WI38 (cell line): ENCODE results near the gene SLC51B.
"Not testable (repeated sequence)": the region's sequence is repeated elsewhere in the genome, so short reads cannot be mapped to it uniquely, and the experiment has no call there.

ENCODE experiments used
- H3K4me3 ChIP-seq: 2 replicates; pipeline ENCODE4 v1.5.1; 2011; ENCODE audit warnings: low read depth, mild to moderate bottlenecking, control low read depth, low read length
- TF ChIP-seq, protein P1 (sequence below): IDR thresholded peaks from 2 replicates; pipeline ENCODE4 v1.5.1; 2012; ENCODE audit warnings: low read depth, mild to moderate bottlenecking, control low read depth, low read length

SLC51B gene

DNA sequence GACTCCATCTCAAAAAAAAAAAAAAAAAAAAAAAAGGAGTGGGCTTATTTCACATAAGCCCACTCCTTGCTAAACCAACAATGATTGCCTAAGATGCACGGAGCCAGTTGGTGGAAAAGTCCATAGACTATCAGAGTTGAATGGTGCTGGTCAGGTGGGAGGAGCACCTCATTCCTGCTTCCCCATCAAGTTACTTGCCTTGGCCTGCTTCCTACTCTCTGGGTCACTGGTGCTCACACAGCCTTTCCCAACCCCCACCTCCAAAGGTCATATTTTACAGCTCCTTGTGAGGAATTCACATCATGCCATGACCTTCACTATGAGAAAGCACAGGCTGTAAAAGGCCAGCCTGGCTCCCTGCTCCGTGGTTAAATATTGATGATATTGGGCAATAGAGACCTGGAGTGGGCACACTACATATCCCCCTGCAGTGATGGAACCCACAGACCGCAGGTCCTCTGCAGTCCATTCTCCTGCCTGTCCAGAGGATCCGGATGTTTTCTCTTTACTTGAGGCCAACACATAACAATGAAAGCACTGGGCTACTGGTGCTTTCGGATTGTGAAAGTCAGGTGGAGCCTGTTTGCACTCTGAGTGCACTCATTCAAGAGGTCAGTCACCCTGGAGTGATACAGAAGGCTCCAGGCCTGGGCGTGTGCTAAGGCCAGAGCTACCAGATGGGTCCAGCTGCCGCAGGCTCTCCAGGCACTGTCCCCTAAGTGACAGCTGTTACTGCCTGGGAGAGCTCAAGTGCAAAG is at the start of gene SLC51B:
SLC51B (plus strand) TSS at position 664 of the 758 bp plus-strand sequence. CDS start 4,618 bp downstream, outside the sequence.
- TF ChIP-seq, protein P1, sequence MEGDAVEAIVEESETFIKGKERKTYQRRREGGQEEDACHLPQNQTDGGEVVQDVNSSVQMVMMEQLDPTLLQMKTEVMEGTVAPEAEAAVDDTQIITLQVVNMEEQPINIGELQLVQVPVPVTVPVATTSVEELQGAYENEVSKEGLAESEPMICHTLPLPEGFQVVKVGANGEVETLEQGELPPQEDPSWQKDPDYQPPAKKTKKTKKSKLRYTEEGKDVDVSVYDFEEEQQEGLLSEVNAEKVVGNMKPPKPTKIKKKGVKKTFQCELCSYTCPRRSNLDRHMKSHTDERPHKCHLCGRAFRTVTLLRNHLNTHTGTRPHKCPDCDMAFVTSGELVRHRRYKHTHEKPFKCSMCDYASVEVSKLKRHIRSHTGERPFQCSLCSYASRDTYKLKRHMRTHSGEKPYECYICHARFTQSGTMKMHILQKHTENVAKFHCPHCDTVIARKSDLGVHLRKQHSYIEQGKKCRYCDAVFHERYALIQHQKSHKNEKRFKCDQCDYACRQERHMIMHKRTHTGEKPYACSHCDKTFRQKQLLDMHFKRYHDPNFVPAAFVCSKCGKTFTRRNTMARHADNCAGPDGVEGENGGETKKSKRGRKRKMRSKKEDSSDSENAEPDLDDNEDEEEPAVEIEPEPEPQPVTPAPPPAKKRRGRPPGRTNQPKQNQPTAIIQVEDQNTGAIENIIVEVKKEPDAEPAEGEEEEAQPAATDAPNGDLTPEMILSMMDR, result no peak
- H3K4me3 ChIP-seq, result no peak within 1 kb of the TSS

DNA sequence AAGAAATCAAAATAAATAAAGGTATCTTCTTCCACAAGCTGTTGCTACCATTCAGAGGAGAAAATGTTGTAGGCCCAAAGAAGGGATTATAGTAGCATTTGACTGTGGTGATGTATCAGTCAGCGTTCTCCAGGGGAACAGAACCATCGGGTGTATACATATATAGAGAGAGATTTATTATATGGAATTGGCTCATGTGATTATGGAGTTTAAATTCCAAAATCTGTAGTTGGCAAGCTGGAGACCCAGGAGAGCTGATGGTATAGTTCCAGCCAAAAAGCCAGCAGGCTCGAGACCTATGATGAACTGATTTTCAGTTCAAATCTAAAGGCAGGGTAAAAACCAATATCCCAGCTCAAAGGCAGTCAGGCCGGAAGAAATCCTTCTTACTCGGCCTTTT is 48.1 kb upstream of the SLC51B start:
- no peak overlapping the region for H3K4me3 ChIP-seq
- TF ChIP-seq, protein P1, result no peak

DNA sequence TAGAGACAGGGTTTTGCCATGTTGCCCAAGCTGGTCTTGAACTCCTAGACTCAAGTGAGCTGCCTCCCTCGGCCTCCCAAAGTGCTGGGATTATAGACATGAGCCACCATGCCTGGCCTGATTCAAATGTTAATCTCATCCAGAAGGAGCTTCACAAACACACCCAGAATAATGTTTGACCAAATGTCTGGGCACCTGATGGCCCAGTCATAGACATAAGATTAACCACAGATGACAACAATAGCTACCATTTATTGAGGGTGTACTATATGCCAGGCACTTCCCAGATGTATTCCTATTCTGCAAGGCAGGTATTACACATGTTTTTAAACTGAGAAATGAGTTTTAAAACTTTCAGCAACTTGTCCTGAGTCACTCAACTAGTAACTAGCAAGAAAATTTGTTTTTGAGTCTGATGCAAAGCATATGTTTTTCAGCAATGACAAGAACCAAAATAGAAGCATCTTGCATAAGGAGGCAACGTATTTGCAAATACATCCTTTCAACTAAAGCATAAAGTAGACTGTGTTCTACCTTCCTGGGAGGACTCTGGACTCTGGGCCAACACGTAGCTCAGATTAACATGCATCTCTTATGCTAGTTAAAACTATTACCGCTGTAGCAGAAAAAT is 47.3 kb upstream of the SLC51B start:
- TF ChIP-seq, protein P1, result no peak

DNA sequence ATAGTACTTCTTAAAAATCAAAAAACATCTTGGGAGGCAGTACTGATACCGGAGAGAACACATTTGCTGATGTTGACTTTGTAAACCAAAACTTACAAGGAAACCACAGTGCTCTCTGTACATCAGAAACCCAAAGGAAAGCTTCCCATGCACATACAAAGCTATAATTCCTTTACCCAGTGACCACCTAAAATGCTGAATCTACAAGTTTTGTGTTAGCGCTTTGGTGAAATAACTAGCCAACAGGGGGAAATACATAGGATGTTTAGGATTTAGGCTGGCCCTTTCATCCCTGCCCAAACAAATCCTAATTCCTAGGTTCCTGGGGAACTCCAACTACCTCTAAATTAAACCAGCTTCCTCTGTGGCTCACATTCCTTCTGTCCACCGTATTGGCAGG is 40.2 kb upstream of the SLC51B start:
- TF ChIP-seq, protein P1, result no peak

More for the DNA sequence above, 47.3 kb upstream of the SLC51B start:
- H3K4me3 ChIP-seq, result no peak overlapping the region

DNA sequence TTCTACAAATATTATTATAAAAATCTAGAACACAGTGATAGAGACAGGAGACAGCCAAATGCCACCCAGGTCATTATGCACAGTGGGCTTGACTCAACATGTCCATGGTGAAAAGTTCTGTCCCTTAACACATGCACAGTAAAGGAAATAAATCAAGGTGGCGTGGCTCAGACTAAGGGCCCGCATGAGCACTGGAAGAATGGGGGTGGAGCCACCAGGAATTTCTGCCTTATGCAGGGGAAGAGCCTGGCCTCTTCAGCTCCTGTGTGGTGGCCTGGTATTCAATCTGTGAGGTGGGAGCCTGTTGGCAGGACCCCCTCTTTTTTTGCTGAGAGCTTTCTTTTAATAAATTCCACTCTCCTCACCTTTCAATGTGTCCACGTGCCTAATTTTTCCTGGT is 38.3 kb upstream of the SLC51B start:
- TF ChIP-seq, protein P1, result no peak
- no peak overlapping the region for H3K4me3 ChIP-seq

More for the DNA sequence above, 40.2 kb upstream of the SLC51B start:
- H3K4me3 ChIP-seq, result no peak overlapping the region

DNA sequence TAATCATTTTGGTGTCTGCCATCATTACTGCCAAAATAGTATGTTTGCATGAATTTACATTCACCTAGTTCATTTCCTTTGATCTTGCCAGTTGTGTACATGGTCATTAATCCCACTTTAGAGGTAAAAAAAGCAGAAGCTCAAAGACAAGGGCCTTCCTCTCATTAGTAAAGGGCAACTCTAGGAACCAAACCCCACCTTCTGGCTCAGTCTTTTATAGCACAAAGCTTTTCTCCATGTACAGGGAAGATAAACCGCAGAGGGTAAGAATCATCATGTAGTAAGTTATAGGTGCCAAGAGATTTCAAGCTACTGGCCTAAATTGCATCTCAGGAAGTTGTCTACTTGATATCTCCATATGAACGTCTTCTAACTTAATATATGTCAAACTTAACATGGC is 36.2 kb upstream of the SLC51B start:
- no peak overlapping the region for H3K4me3 ChIP-seq
- TF ChIP-seq, protein P1, result no peak

DNA sequence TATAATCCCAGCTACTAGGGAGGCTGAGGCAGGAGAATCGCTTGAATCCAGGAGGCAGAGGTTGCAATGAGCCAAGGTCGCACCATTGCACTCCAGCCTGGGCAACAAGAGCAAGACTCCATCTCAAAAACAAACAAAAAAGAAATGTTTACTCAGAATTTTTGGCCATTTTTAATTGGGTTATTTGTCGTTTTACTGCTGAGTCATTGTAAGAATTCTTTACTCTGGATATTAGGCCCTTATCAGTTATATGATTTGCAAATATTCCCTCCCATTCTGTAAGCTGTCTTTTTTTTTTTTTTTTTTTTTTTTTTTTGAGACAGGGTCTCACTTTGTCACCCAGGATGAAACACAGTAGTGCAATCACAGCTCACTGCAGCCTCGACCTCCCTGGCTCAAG is 34.0 kb upstream of the SLC51B start:
- H3K4me3 ChIP-seq, result not testable (repeated sequence)
